Measurements from ENCODE around the gene MPZL3.

GRCh38 chr11:118243993-118244762, 8.0 kb downstream of the MPZL3 start:
- TF ChIP-seq CEBPB (IDR thresholded peaks at IDR 0.05; ENCODE audit: low read depth) (no peak), CTCF (IDR thresholded peaks at IDR 0.05 in 2 of 3, conservative IDR thresholded peaks at IDR 0.05 in 1 of 3; ENCODE audit: borderline replicate concordance in 1 of 3, insufficient read depth in 1 of 3, low read depth in 2 of 3, low read length in 2 of 3) (no peak), POLR2AphosphoS5 (IDR thresholded peaks at IDR 0.05; ENCODE audit: low read depth, low read length) (no peak)
